NCI-H345 treated with DMSO at 0.1 percent for 48 hours (cell line): ENCODE measurements around the gene SLC44A5.
"Not testable (repeated sequence)": the region's sequence is repeated elsewhere in the genome, so short reads cannot be mapped to it uniquely, and the experiment has no call there.

Experiments
- DNase-seq: peaks from one replicate; lab custom pipeline; 2025; ENCODE audit not compliant: unreplicated experiment; lab: John Stamatoyannopoulos, UW

SLC44A5 gene

DNA sequence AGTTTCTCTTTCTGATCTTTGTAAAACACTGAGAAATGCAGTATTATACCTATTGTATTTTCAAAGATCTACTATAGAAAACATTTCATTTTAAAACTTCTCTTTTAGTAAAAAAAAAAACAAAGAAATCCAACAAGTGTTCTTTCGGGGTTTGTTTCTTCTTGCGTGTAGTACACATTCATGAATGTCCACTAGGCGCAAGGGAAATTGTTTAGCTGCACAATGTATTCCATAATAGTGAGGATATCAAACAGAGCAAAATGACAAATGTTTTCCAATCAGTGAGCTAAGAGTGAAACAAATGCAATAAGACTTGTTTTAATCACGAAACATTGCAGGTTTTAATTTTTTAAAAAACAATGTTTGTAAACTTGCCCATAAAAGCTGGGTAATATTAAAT is 408.2 kb downstream of the SLC44A5 start:
- DNase-seq, result no peak

DNA sequence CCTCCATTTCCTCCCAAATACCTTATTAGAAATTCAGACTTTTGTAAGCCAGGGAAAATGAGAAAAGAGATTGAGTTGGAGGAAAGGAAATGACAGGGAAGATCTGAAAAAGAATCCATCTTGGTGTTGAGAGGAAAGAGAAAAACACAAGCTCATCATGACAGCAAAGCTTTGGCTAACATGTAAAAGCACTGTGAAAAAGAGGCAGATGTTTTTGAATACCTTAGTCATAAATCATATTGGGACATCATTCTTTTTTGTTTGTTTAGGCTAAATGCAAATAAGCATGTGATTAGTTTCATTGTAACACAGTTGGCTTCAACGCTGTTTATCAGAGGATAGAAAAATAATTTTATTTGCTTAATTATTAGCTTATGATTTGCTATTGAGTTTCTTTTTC is 412.2 kb downstream of the SLC44A5 start:
- DNase-seq, result no peak

DNA sequence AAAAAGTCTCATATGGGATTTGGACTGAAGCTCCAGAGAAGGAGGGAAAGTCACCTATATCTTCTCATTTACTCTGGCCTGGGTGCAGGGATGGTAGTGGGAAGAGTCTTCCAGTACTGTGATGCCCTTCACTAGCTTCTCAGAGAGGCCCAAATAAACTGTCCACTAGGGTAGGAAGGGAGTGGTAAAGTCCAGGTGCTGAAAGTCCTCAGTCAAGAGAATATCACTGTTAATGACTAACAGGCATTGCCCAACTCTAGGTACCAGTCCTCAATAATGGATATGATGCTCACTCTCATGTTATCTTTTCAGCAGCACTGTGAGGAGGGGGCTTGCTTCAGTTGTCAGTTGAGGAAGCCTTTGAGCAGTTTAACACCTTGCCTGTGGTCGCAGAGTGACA is 412.8 kb downstream of the SLC44A5 start:
- no peak for DNase-seq

DNA sequence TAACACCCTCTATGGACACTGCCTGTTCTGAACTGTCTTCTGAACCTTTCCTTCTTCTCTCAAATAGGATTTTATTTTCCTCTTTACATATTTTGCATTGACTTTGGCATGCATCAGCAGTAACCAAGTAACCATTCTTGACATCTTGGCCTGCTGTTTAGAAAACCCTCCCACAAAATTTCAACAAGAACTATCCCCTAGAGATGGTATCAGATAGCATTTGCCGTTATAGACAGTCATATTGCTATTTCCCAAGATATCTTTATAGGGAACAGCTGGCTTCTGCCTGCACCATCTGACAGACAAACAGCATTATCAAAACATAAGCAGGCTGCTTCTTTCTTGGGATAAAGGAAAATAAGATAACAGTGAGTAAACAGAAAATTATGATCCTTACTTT is 422.0 kb downstream of the SLC44A5 start:
- no peak for DNase-seq

DNA sequence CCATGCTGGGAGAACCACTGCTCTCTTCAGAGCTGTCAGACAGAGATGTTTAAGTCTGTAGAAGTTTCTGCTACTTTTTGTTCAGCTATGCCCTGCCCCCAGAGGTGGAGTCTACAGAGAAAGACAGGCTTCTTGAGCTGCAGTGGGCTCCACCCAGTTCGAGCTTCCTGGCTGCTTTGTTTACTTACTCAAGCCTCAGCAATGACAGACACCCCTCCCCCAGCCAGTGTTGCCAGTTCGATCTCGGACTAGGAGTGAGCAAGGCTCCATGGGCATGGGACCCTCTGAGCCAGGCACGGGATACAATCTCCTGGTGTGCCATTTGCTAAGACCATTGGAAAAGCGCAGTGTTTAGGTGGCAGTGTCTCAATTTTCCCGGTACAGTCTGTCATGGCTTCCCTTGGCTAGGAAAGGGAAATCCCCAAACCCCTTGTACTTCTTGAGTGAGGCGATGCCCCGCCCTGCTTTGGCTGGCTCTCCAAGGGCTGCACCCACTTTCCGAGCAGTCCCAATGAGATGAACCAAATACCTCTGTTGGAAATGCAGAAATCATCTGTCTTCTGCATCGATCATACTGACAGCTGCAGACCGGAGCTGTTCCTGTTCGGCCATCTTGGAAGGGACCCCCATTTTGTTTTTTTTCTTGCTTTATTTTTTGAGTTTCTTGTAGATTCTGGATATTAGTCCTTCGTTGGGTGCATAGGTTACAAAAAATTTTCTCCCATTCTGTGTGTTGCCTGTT is 429.5 kb downstream of the SLC44A5 start:
- DNase-seq, result not testable (repeated sequence)

DNA sequence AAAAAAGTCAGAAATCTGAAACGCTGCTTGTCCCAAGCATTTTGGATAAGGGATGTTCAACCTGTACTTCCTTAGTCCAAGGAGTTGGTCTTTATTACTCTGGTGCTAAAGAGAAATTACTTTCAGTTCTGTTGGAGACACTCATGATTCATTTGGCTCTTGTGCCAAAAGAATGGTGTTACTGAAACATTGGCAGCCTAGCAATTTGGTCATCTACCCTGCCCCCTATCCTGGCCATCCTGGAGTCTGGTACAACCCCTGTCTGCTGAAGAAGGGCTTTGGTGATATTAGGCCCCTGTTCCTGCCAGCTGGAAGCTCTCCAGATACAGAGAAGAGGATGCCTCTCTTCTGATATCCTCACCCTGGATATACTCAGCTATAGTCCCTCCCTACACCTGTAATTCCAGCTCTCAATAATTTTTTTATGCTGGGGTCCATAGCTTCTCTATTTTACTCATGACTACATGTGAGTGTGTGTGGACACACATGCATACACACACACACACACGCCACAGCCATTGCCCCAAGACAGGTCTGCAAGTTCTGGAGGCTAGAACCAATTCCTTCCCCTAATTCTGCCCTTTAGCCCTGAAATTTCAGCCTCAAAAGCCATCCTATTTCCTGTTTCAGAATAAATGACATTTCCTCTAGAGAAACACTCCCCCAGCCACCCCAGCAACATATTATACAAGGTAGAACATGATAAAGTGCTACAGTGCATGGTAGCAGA is 436.7 kb downstream of the SLC44A5 start:
- DNase-seq, result no peak

DNA sequence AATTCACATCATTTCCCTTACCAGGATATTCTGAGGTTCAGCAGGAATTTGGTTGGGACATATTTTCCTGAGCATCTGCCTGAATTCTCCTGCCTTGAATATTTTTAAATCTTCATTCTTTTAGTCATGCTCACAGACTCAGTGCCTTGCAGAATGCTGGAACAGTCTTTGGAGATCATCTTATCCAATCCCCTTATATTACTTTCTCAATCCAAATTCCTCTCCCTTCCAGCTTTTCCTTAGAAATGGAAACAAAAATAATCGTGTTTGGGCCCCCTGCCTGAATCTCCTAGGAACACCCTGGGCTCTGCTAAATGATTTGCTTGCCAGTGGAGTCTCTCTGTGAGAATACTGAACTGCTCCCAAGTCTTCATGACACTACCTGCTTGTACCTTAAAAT is 438.4 kb downstream of the SLC44A5 start:
- DNase-seq, result no peak

DNA sequence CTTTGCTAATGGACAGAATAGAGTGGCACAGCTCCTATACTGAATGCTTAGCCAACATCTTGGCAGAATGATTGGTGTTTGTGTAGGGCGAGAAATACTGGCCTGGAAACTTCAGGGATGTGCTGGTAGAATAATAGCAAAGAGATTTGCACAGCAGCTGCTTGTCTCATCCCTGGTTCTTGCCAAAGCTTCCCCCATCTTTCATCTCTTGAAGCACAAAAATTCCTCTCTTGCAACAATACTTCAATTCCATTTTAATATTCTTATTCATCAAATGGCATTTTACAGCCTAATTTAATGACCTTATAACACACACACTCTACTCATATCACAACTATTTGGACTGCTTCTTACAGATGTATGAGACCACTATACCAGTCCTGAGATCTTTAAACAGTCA is 439.0 kb downstream of the SLC44A5 start:
- no peak for DNase-seq

DNA sequence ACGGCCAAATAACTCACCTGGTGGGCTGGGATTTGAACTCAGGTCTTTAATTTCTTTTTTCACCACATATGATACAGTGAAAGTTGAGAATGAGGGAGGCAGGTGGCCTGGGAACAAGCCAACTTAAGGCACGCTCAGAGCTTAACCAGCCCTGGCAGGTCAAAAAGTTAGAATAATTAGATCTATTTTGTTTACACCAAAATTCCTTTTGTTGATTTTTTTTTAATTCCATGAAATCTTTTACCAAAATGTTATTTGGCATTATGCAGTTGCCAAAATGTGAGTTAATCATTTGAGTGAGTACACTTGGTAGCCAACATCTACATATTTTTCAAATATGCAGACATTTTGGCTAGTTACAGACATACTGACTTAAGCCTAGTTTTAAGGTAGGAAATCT is 439.9 kb downstream of the SLC44A5 start:
- no peak for DNase-seq

DNA sequence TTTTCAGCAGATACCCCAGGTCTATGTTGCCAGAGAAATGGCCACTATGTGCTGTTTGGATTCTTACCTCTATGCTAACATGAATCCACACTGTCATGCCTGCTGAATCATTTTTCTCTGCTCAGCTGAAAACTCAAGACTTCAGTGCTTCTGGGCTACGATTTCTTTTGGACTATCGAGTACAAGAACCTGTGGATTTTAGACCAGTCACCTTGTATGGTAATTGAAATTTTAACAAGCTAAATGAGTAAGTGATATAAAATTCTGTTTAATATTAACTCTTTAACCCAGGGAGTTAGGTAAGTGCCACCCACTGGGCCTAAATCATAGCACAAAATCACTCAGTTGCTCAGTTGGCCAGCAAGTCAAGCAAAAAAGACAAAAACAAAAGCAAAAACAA is 440.9 kb downstream of the SLC44A5 start:
- DNase-seq, result no peak

DNA sequence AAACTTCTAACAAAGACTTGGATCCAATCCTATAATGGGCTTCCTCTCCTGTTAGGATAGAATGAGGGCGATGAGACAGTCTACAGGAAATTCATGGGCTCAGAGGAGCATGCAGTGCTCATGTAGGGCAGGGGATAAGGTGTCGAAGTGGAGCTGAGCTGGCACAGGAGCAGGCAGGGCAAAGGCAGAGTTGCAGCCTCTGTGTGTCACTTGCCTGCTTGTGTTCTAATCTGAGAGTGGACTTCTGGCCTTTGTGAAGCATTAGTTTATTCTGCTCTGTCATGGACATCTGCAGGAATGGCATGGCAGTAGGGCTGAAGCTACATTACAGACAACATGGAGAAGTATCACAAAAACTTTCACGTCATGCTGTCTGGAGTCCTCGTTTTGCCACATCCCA is 444.1 kb downstream of the SLC44A5 start:
- no peak for DNase-seq

DNA sequence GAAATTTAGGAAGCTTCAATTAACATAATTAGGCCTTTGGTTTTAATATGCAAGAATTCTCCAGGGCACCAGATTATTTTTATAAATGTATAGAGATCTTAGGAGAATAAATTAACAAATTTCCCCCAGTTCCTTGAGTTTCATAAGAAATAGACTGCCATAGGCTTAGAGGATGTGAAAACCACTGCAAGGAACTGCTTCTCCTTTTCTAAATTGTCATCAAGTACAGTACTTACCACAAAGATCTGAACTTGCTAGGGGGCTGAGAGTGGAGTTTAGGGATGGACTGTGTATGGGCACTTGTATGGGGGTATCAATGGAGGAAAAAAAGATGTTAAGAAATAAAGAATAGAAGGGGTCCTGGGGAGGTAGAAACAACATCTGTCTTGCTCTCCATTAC is 445.6 kb downstream of the SLC44A5 start:
- DNase-seq, result no peak

DNA sequence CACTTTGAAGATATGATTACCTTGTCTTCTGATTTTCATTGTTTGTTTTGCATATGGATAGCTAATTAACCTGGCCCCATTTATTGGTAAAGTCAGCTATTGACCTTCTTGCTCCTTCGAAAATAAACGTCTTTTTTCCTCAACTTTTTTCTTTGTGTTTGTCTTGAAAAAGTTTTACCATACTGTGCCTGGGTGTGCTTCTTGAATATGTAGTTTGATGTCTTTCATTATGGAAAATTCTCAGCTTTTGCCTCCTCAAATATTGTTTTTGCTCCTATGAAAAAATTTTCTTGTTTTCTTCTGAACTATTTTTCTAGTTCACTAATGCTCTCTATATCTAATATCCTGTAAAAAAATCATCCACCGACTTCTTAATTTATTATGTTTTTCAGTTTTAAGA is 451.8 kb downstream of the SLC44A5 start:
- no peak for DNase-seq
